Cardiac fibroblast (primary cell): ENCODE results near the gene ENTHD1.
"Not testable (repeated sequence)": the region's sequence is repeated elsewhere in the genome, so short reads cannot be mapped to it uniquely, and the experiment has no call there.

Experiments used
- DNase-seq, 2 donors: peaks; one replicate each; pipeline versions ENCODE4 v3.0.0 to v3.0.0-alpha.2; 2010; ENCODE audit warnings: low read depth in 2 of 2
- H3K4me3 ChIP-seq, 2 donors: replicated peaks in 1 of 2; 1 replicate in 1 of 2; 2 replicates in 1 of 2; pipeline ENCODE4 v1.5.1; 2011; ENCODE audit warnings: low read depth in 2 of 2, low read length in 2 of 2, mild to moderate bottlenecking in 2 of 2, moderate library complexity in 1 of 2
- CTCF ChIP-seq: IDR thresholded peaks from one replicate; pipeline ENCODE4 v1.5.1; 2011; ENCODE audit warnings: low read depth, mild to moderate bottlenecking, low read length, inconsistent platforms

The ENTHD1 gene

GRCh38 chr22:39872548-39872947 lies 21.0 kb downstream of the ENTHD1 start:
- no peak overlapping the region for H3K4me3 ChIP-seq
- no peak for DNase-seq
- no peak for TF ChIP-seq CTCF

- no peak overlapping the region for H3K4me3 ChIP-seq
- DNase-seq = no peak
- TF ChIP-seq CTCF = no peak
These were observed 22.4 kb downstream of the ENTHD1 start for GRCh38 chr22:39871008-39871798.

DNA sequence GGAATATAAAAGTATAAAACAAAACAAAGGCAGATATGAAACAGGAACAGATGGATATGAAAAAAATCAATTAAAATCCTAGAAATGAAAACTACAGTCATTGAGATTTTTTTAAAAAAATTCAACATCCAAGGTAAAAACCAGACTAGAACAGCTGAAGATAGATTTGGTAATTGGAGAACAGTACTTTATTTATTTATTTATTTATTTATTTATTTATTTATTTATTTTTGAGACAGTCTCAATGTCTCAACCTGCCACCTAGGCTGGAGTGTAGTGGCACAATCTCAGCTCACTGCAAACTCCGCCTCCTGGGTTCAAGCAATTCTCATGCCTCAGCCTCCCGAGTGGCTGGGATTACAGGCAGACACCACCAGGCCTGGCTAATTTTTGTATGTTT lies 23.8 kb downstream of the ENTHD1 start:
- DNase-seq, H3K4me3 ChIP-seq: not testable (repeated sequence)

DNA sequence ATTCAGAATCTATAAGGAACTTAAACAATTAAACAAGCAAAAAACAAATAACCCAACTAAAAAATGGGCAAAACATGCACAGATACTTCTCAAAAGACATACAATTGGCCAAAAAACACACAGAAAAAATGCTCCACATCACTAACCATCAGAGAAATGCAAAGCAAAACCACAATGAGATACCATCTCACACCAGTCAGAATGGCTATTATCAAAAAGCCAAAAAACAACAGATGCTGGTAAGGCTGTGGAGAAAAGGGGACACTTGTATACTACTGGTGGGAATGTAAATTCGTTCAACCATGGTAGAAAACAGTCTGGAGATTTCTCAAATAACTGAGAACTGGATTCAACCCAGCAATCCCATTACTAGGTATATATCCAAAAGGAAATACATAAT lies 24.8 kb downstream of the ENTHD1 start:
- no peak for TF ChIP-seq CTCF
- no peak for DNase-seq

GRCh38 chr22:39859903-39860588 lies 33.5 kb downstream of the ENTHD1 start:
- no peak for DNase-seq
- TF ChIP-seq CTCF = no peak
- no peak overlapping the region for H3K4me3 ChIP-seq

More for the DNA sequence above, 24.8 kb downstream of the ENTHD1 start:
- no peak overlapping the region for H3K4me3 ChIP-seq

GRCh38 chr22:39856588-39856987 lies 37.0 kb downstream of the ENTHD1 start:
- no peak overlapping the region for H3K4me3 ChIP-seq
- TF ChIP-seq CTCF = no peak
- DNase-seq = no peak

DNA sequence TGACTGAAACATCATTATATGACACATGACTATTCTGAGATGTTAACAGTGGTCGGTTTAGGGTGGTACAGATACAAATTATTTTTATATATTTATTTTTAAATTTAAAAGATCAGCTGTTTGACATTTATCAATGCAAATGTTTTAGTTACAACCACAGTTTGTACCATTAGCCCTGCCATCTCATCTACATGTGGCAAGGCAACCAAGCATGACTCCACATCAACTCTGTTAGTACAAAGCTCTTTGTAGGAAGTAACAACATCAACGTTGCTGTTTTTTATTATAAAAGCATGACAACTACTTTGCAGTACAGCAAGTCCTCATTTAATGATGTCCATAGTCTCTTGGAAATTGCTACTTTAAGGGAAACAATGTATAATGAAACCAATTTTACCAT lies 40.8 kb downstream of the ENTHD1 start:
- H3K4me3 ChIP-seq = no peak overlapping the region
- no peak for DNase-seq
- no peak for TF ChIP-seq CTCF
